KMS-11 (cell line): Measurements from ENCODE around the gene SHCBP1L.
"Not testable (repeated sequence)": the region's sequence is repeated elsewhere in the genome, so short reads cannot be mapped to it uniquely, and the experiment has no call there.

Experiments used
- H2AFZ ChIP-seq: fragments of 200-600 bp; sonication (generic); 2 replicates; pipeline ENCODE4 v1.6.1; 2016; ENCODE audit warnings: antibody characterized with exemption, mixed run types, low read depth
- H3K27ac ChIP-seq: fragments of 200-600 bp; sonication (generic); 2 replicates; pipeline ENCODE4 v1.6.1; 2016; ENCODE audit warnings: mild to moderate bottlenecking, mixed run types
- H3K27me3 ChIP-seq: fragments of 200-600 bp; sonication (generic); 2 replicates; pipeline ENCODE4 v1.6.1; 2017; ENCODE audit warnings: mild to moderate bottlenecking, low read depth, mixed run types, moderate library complexity; ENCODE audit not compliant: insufficient read depth
- H3K36me3 ChIP-seq: fragments of 200-600 bp; sonication (generic); 2 replicates; pipeline ENCODE4 v1.6.1; 2017; ENCODE audit warnings: mild to moderate bottlenecking, mixed run types; ENCODE audit not compliant: insufficient read depth
- H3K4me1 ChIP-seq: fragments of 200-600 bp; sonication (generic); 2 replicates; pipeline ENCODE4 v1.6.1; 2016; ENCODE audit warnings: mild to moderate bottlenecking, low read depth, mixed run types; ENCODE audit not compliant: poor library complexity, severe bottlenecking
- H3K4me2 ChIP-seq: fragments of 200-600 bp; sonication (generic); 2 replicates; pipeline ENCODE4 v1.7.0; 2016; ENCODE audit warnings: mild to moderate bottlenecking, mixed run types
- H3K4me3 ChIP-seq: fragments of 200-600 bp; sonication (generic); IDR thresholded peaks from 2 replicates; pipeline ENCODE4 v1.6.1; 2017; ENCODE audit warnings: low read depth, low read length, mixed read lengths; ENCODE audit not compliant: insufficient read depth
- H3K79me2 ChIP-seq: fragments of 200-600 bp; sonication (generic); 2 replicates; pipeline ENCODE4 v1.6.1; 2016; ENCODE audit warnings: low read depth, mixed run types; ENCODE audit not compliant: insufficient read depth
- H3K9ac ChIP-seq: fragments of 200-600 bp; sonication (generic); 2 replicates; pipeline ENCODE4 v1.6.1; 2016; ENCODE audit warnings: mild to moderate bottlenecking, mixed run types
- H4K20me1 ChIP-seq: fragments of 200-600 bp; sonication (generic); 2 replicates; pipeline ENCODE4 v1.6.1; 2016; ENCODE audit warnings: mild to moderate bottlenecking, mixed run types; ENCODE audit not compliant: insufficient read depth
- TF ChIP-seq, protein P1 (sequence below): fragments of 200-600 bp; sonication (generic); conservative IDR thresholded peaks from 2 replicates; pipeline ENCODE4 v1.6.1; 2017; ENCODE audit warnings: low read depth, mild to moderate bottlenecking, antibody characterized with exemption, low read length, moderate library complexity, mixed read lengths

Gene SHCBP1L

DNA sequence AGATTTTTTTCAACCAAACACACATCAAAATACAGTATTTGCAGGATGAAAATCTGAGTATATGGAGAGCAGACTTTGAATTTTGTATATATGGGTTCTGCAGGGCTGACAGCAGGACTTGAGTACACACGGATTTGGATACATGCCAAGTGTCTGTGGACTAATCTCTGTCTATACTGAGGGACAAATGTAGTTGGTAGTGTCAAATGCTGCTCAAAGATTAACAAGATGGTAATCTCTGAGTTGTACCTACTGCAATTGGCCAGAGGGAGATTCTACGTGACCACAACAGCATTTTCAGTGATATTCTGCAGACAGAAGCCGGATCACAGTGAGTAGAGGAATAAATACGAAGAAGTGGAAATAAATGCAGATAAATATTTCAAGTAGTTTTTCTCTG lies 43.4 kb downstream of the SHCBP1L start:
- TF ChIP-seq, protein P1, sequence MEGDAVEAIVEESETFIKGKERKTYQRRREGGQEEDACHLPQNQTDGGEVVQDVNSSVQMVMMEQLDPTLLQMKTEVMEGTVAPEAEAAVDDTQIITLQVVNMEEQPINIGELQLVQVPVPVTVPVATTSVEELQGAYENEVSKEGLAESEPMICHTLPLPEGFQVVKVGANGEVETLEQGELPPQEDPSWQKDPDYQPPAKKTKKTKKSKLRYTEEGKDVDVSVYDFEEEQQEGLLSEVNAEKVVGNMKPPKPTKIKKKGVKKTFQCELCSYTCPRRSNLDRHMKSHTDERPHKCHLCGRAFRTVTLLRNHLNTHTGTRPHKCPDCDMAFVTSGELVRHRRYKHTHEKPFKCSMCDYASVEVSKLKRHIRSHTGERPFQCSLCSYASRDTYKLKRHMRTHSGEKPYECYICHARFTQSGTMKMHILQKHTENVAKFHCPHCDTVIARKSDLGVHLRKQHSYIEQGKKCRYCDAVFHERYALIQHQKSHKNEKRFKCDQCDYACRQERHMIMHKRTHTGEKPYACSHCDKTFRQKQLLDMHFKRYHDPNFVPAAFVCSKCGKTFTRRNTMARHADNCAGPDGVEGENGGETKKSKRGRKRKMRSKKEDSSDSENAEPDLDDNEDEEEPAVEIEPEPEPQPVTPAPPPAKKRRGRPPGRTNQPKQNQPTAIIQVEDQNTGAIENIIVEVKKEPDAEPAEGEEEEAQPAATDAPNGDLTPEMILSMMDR: no peak
- H3K4me1 ChIP-seq: no peaks in the 10 kb centered on the region
- no peak overlapping the region for H3K4me2 ChIP-seq
- no peaks in the 10 kb centered on the region for H3K27me3 ChIP-seq
- H3K36me3 ChIP-seq: no peaks in the 10 kb centered on the region
- H3K4me3 ChIP-seq: no peak overlapping the region
- no peak overlapping the region for H3K9ac ChIP-seq
- no peak overlapping the region for H3K27ac ChIP-seq
- H2AFZ ChIP-seq: no peak overlapping the region
- H3K79me2 ChIP-seq: no peaks in the 10 kb centered on the region
- H4K20me1 ChIP-seq: no peaks in the 10 kb centered on the region

DNA sequence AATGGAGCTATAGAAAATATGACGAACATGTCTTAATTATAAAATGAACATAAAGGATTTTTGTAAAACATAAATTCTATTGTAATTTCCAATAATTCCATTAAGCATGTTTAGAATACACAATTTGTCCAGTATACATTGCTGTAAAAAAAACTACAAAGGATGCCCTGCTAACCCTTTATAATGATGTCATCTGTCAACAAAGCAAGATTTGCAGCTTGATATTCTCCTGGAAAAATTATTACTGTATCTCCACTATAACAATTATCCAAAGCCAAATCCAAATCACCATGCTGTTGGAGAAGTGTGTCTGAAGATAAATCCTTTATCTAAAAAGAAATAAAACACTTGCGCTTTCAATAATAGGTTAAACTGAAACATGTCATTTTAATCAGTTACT lies 47.6 kb downstream of the SHCBP1L start:
- Histone ChIP-seq H3K9ac (no peak overlapping the region), H3K79me2 (no peaks in the 10 kb centered on the region), H2AFZ (no peak overlapping the region), H3K27me3 (no peaks in the 10 kb centered on the region), H3K27ac (no peak overlapping the region), H3K36me3 (no peaks in the 10 kb centered on the region), H4K20me1 (no peaks in the 10 kb centered on the region), H3K4me3 (no peak overlapping the region), H3K4me2 (no peak overlapping the region), H3K4me1 (no peaks in the 10 kb centered on the region)
- TF ChIP-seq, protein P1: no peak

DNA sequence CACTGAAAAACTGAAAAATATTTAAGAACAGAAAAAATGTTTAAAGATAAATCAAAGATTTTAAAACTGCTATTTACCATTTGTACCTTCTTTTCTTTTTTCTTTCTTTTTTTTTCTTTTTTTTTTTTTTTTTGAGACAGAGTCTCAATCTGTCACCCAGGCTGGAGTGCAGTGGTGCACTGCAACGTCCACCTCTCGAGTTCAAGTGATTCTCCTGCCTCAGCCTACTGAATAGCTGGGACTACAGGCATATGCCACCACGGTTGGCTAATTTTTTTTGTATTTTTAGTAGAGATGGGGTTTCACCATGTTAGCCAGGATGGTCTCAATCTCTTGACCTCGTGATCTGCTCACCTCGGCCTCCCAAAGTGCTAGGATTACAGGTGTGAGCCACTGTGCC lies 51.0 kb downstream of the SHCBP1L start:
- H3K4me1 ChIP-seq, H3K4me3 ChIP-seq, H4K20me1 ChIP-seq, H3K79me2 ChIP-seq, H3K4me2 ChIP-seq, H3K27ac ChIP-seq, H2AFZ ChIP-seq, H3K9ac ChIP-seq, H3K27me3 ChIP-seq, H3K36me3 ChIP-seq: not testable (repeated sequence)

DNA sequence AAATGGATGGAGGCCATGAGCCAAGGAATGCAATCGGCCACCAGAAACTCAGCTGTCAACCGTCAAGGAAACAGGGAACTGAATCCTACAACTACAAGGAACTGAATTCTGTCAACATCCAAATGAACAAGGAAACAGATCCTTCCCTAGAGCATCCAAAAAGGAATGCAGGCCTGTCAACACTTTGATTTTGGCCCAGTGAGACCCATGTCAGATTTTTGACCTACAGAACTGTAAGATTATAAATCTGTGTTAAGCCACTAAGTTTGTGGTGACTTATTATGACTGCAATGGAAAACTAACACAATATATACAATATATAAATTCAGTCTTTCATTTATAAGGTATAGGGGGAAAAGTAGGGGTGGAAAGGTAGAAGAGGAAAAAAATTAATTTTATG lies 55.3 kb downstream of the SHCBP1L start:
- H3K27me3 ChIP-seq: no peaks in the 10 kb centered on the region
- no peaks in the 10 kb centered on the region for H3K36me3 ChIP-seq
- no peak overlapping the region for H3K9ac ChIP-seq
- H4K20me1 ChIP-seq: no peaks in the 10 kb centered on the region
- no peaks in the 10 kb centered on the region for H3K79me2 ChIP-seq
- H3K27ac ChIP-seq: no peak overlapping the region
- TF ChIP-seq, protein P1: no peak
- no peak overlapping the region for H3K4me2 ChIP-seq
- peaks cover 8% of the 10 kb centered on the region for H3K4me1 ChIP-seq
- no peak overlapping the region for H2AFZ ChIP-seq
- no peak overlapping the region for H3K4me3 ChIP-seq

DNA sequence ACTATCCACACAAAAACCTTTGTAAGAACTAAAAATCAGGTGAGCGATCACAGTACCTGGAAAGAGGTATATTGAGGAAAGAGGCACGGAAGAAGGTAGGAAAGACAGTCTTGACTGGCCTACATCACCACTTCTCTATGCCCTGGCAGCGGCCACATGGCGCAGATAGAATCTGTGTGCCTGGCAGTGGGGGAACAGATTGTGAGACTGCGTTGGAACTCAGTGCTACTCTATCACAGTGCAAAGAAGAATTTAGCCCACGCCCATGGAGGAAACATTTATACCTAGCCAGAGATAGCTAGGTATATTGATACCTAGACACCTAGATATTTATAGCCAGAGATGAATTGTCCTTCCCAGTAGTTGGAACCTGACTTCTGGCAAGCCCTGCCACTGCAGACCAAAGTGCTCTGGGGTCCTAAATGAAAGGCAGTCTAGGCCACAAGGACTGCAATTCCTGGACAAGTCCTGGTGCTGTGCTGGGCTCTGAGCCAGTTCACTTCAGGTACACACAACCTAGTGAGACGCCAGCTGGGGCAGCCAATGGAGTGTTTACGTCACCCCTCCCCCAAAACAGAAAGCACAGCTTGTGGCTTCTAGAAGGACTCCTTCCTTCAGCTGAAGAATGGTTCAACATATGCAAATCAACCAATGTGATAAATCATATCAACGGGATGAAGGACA lies 61.9 kb downstream of the SHCBP1L start:
- Histone ChIP-seq H3K4me1 (peaks cover 39% of the 10 kb centered on the region), H3K36me3 (peaks cover 23% of the 10 kb centered on the region), H3K4me2 (0 out of 2 replicates have a peak overlapping the region, but pooled peaks have one; percentile 14), H3K27me3 (no peaks in the 10 kb centered on the region), H4K20me1 (no peaks in the 10 kb centered on the region), H3K79me2 (no peaks in the 10 kb centered on the region), H3K9ac (no peak overlapping the region), H3K4me3 (no peak overlapping the region), H2AFZ (no peak overlapping the region), H3K27ac (no peak overlapping the region)
- TF ChIP-seq, protein P1: no peak
